HG03135 (cell line): Measurements from ENCODE around the gene MEDAG.
"Not testable (repeated sequence)": the region's sequence is repeated elsewhere in the genome, so short reads cannot be mapped to it uniquely, and the experiment has no call there.

ENCODE experiments used
- ATAC-seq: cut with Tn5 transposase; IDR thresholded peaks from one replicate; pipeline ENCODE4 v1.9.1; 2021; ENCODE audit warnings: mild to moderate bottlenecking, moderate library complexity; ENCODE audit not compliant: unreplicated experiment

MEDAG gene

GRCh38 chr13:30906411-30907051, 460 bp downstream of the MEDAG start:
- ATAC-seq: no peak

GRCh38 chr13:30907121-30907861, 1.2 kb downstream of the MEDAG start:
- no peak for ATAC-seq

DNA sequence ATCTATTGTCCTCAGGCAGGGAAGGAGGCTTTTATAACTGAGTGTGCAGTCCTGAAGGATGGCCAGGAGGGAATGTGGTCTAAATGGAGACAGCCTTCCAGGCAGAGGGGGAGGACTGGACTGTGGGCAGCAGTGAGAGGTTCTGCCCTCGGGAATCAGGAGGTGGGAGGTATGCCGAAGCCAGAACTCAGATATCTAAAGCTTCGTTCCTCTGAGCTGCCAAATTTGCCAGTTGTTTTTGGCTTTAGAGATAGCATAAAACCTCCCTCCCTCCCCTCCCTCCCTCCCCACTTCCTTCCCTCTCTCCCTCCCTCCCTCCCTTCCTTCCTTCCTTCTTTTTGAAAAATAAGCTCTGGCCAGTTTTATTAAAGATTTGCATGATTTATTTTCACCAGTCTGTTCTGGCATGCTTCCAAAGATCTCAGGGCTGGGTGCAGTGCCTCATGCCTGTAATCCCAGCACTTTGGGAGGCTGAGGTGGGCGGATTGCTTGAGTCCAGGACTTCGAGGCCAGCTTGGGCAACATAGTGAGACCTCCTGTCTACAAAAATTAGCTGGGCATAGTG, 2.4 kb downstream of the MEDAG start:
- no peak for ATAC-seq

DNA sequence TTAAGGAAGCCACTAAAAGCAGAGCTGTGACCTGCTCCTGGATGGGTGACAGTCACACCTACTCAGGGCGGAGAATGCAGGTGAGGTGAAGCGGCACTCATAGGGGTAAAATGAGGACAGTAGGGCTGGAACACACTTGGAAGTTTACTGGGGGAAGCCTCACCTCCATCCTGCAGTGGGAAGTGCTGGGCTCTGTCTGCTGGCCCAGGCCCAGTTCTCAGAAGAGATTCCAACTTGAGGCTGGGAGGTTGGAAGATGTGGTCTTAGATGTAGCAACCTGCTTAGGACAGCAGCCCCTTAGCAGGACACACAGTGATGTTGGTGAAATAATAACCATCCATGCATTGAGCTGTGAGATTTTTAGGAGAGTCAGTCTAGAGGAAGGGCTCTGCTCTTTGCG, 4.6 kb downstream of the MEDAG start:
- no peak for ATAC-seq

DNA sequence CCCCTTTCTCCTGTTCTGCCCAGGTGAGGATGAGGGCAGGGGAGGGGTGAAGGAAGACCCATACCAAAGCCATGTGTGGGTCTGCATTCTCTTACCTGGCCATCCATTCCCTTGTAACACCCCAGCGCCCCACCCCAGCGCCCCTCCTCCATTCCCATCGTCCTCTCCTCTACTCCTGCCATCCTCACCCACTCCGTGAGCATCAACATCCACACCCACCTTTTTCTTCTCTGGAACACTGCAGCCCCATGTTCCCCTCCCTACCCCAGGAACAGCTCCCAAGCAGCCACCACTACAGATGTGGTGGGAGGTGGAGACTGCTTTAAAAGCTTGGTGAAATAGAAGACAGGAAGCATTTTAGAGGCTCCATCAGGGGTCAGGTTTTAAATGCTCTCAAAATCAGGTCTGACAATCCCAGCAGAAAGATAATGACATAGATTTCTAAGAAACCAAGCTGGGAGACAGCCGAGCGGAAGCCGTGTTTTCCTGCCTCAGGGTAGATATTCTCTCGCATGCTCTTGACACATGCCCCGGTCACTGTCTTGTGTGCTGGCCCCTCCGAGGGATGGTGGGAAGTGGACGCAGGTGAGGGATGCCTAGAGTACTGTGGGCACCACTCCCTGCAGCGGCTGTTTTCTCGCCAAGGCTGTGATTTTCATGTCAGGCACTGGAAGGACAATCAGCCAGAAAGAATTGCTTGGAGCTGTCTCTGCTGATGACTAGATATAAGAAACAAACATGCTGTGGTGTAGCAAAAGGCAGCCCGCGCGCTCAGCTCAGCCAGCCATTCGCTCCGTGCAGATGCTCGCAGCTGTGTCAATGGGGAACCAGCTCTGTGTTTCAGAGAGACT, 9.8 kb downstream of the MEDAG start:
- no peak for ATAC-seq

DNA sequence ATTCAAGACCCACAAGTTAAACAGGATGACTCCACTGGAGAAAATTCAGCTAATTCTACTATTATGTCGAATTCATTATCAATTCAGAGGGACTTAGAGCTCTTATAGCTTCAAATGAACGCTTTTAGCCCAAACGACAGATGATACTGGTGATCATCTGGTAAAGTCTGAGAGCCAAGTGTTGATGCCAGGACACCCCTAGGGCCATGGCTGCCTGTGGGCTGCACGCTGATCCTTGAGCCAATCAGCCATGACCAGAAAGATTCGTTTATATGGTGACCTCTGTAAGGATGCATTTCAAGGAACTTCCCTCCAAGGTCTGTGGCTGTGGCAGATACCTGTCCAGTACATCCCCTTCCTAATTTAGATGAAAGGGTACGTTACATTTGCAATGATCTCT, 10.9 kb downstream of the MEDAG start:
- ATAC-seq: no peak

DNA sequence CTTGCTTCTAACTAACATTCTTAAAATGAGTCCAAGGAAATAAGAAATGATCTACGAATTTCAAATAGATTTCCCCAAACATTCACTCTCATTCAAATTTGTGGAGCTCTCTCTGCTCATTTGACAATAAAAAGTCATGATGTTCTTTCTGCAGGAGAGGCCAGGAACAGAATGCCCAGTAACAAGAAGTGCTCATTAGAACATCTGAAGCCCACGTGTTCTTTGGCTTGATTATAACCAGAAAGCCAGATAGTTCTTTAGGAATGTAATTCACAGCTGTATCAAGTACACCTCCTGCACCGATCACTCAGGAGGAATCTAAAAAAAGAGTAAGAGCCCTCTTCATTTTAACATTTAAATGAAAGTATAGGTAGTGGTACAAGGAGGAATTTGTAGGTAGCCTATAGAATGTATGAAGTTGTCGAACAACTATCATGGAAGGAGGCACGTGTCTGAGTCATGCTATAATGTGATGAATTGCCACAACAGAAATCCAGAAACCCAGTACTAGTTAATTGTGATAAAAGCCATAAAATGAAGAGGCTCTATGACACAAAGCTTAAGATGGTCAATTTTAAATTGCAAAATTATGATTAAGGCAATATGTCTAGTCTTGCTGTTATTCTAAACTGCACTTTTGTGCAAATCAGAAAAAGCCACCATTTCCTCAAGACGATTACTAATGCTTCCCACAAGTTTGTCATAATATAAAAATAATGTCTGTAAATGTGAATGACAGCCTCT, 12.8 kb downstream of the MEDAG start:
- no peak for ATAC-seq

DNA sequence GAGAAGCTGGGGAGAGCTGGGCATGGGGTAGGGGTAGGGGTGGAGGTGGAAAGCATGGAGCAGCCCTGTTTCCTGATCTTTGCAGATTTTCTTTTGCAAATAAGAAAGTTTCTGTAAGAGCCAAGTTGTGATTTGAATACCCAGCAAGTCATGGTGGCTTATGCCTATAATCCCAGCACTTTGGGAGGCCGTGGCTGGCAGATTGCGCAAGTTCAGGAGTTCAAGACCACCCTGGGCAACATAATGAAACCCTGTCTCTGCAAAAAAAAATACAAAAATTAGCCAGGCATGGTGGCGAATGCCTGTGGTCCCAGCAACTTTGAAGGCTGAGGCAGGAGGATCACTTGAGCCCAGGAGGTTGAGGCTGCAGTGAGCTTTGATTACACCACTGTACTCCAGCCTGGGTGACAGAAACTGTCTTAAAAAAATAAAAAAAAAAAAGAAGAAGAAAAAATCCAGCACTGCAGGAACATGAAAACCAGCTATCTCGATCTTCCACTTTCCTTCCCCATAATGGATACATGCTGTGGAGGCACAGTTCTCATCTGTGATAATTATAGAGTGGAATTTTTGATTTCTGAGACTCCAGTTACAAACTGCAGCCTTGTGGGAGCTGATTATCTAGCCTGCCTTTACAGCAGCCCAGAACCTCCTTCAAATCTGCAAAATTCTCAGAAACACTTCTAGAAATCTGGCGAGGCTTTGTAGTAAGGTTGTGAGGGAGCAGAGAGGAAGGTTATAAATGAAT, 14.3 kb downstream of the MEDAG start:
- ATAC-seq: no peak

- ATAC-seq: no peak
Observed at GRCh38 chr13:30923418-30923817, 17.3 kb downstream of the MEDAG start.

DNA sequence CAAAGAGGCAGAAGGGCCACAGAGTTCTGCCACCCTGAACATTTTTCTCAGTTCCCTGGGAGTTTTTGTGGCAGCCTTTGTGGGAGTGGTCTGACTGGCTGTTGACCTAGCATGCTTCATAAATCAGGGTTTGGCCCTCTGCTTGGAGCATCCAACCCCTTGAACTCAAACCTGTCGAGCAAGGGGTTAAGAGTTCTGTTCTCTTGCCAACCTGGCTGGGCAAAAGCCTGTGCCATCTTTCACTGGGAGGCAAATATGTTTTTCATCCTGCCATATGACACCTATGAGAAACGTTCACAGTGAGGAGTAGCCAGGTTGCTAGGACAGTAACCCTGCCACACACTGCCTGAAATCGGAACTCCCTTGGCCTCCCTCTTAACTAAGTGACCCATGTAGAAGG, 18.6 kb downstream of the MEDAG start:
- no peak for ATAC-seq

GRCh38 chr13:30925429-30925828, 19.4 kb downstream of the MEDAG start:
- no peak for ATAC-seq

DNA sequence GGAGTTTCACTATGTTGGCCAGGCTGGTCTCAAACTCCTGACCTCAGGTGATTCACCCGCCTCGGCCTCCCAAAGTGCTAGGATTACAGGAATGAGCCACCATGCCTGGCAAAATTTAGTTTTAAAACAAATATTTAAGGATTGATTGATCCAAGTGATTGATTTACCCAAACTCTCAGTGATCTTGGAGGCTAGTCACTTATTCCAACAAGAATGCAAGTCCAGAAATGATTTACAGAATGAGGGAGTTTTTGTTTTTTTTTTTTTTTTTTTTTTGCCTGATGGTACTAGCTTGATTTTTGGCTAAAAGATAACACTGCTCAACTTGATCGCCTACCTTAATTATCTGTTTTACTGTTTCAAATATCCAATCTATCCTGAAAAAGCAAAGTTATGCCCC, 20.7 kb downstream of the MEDAG start:
- ATAC-seq: no peak

- not testable (repeated sequence) for ATAC-seq
Observed at GRCh38 chr13:30927188-30927587, 21.1 kb downstream of the MEDAG start.

DNA sequence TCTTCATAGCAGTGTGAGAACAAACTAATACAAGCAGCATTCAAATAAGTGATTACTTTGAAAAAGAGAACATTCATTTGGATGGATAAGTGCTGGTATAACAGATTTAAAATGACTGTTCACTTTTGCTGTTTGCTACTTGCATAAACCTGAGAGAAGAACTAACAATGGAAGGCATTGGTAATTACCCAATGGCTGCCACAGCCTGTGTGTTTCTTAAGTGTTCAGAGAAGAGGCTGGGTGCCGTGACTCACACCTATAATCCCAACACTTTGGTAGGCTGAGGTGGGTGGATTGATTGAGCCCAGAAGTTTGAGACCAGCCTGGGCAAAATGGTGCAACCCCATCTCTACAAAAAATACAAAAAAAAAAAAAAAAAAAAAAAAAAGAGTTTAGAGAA, 21.5 kb downstream of the MEDAG start:
- ATAC-seq: no peak

GRCh38 chr13:30928978-30929377, 22.9 kb downstream of the MEDAG start:
- ATAC-seq: no peak

GRCh38 chr13:30932481-30933353, 26.6 kb downstream of the MEDAG start, which contains the start of gene TEX26:
Gene TEX26, plus strand, starts transcription at chr13:30932656. Its CDS starts 60 bp downstream, at chr13:30932716.
- ATAC-seq: no peak

- ATAC-seq: no peak
Observed at GRCh38 chr13:30933354-30933670, 27.2 kb downstream of the MEDAG start.

- ATAC-seq: no peak
Observed at GRCh38 chr13:30934381-30934780, 28.3 kb downstream of the MEDAG start.

DNA sequence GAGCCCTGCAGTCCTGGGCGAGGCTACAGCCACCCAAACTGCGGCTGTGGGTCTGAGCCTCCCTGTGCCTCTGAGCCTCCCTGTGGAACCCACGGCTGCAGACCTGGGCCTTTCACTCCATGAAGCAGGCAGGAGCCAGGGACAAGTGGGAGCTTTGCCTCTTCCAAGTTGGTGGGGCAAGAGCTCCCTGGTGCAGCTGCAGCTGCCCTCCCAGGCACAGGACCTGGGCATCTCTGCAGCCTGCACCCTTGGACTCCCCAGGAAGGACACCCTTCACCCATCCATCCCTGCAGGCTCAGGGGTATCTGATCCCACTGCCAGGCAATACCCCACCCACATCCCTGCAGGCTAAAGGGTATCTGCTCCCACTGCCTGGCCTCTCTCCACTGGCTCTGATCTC, 28.7 kb downstream of the MEDAG start:
- ATAC-seq: no peak
